HG03097 (cell line): Measurements from ENCODE around the gene ERC1.

ENCODE experiments used
- ATAC-seq: cut with Tn5 transposase; IDR thresholded peaks from one replicate; pipeline ENCODE4 v1.9.1; 2021; ENCODE audit not compliant: unreplicated experiment, low FRiP score

Gene ERC1

GRCh38 chr12:1497161-1497560 lies 506.1 kb downstream of the ERC1 start:
- ATAC-seq, result no peak

- no peak for ATAC-seq
Measured at GRCh38 chr12:1498199-1498740, 507.2 kb downstream of the ERC1 start.

- ATAC-seq, result no peak
Measured at GRCh38 chr12:1499351-1499750, 508.3 kb downstream of the ERC1 start.

- ATAC-seq, result no peak
Measured at GRCh38 chr12:1500095-1500801, 509.2 kb downstream of the ERC1 start.

- ATAC-seq, result no peak
Measured at GRCh38 chr12:1501001-1501400, 510.0 kb downstream of the ERC1 start.

- ATAC-seq, result no peak
Measured at GRCh38 chr12:1501695-1502378, 510.8 kb downstream of the ERC1 start.

GRCh38 chr12:1502379-1502720 lies 511.3 kb downstream of the ERC1 start:
- no peak for ATAC-seq

- no peak for ATAC-seq
Measured at GRCh38 chr12:1502831-1503230, 511.8 kb downstream of the ERC1 start.

- ATAC-seq, result no peak
Measured at GRCh38 chr12:1503281-1503711, 512.3 kb downstream of the ERC1 start.

- no peak for ATAC-seq
Measured at GRCh38 chr12:1504304-1504894, 513.4 kb downstream of the ERC1 start.

- ATAC-seq, result no peak
Measured at GRCh38 chr12:1504895-1505311, 513.9 kb downstream of the ERC1 start.

- no peak for ATAC-seq
Measured at GRCh38 chr12:1505576-1505975, 514.6 kb downstream of the ERC1 start.

- no peak for ATAC-seq
Measured at GRCh38 chr12:1507308-1507707, 516.3 kb downstream of the ERC1 start.

GRCh38 chr12:1509413-1510052 lies 518.5 kb downstream of the ERC1 start:
- ATAC-seq, result no peak

- no peak for ATAC-seq
Measured at GRCh38 chr12:1510056-1510812, 519.2 kb downstream of the ERC1 start.

- ATAC-seq, result no peak
Measured at GRCh38 chr12:1515010-1515409, 524.0 kb downstream of the ERC1 start.

GRCh38 chr12:1515428-1515827 lies 524.4 kb downstream of the ERC1 start:
- no peak for ATAC-seq

GRCh38 chr12:1517007-1517406 lies 526.0 kb downstream of the ERC1 start:
- no peak for ATAC-seq

GRCh38 chr12:1517734-1518525 lies 526.9 kb downstream of the ERC1 start:
- ATAC-seq, result no peak
